HS-27A (cell line): ENCODE measurements around the gene NR3C2.
"Not testable (repeated sequence)": the region's sequence is repeated elsewhere in the genome, so short reads cannot be mapped to it uniquely, and the experiment has no call there.

Source experiments
- DNase-seq: peaks from one replicate; pipeline ENCODE4 v3.0.0-alpha.2; 2012; ENCODE audit warnings: low read depth, missing footprints

NR3C2 gene

GRCh38 chr4:148170408-148171365, 271.5 kb downstream of the NR3C2 start:
- no peak for DNase-seq

DNA sequence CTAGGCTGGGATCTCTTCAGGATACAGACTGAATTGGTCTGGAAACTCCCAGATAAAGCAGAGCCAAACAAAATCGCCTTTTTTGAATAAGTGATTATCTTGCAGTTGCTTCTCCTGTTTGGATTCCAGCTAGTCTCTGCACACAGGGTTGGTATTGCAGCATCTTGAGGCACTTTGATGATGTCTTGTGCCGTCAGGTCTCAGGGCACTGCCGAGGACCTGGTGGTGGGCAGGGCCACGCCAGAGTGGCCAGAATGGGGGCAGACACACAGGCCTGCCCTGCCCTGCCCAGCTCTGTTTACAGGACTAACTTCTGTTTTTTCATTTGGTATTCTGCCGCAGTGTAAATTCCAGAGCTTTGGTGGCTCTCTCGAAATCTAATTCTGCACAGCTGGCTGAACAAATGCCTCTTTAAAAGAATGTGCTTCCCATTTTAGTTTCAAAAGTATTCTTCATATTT, 276.1 kb downstream of the NR3C2 start:
- DNase-seq = peak; percentile 14

- no peak for DNase-seq
These were observed 277.7 kb downstream of the NR3C2 start for GRCh38 chr4:148164557-148164956.

GRCh38 chr4:148162991-148163390, 279.2 kb downstream of the NR3C2 start:
- DNase-seq = no peak

DNA sequence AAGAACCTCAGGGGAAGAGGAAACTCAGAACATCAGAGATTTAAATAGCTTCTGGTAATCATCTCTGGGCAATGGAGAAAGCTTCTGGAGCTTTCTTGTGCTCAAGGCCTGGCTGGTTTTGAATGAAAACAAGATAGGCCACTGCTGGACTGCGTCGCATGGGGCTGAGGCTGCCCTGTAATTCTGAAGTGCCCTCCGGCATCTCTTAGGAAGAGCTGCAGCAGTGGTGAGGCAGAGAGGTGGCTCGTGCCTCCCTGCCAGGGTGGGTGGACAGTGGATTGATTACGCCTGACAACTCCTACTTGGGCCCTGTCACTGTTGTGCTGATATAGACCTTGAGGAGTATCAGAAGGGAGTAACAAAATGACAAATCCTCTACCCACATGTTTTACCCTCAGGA, 279.7 kb downstream of the NR3C2 start:
- no peak for DNase-seq

DNA sequence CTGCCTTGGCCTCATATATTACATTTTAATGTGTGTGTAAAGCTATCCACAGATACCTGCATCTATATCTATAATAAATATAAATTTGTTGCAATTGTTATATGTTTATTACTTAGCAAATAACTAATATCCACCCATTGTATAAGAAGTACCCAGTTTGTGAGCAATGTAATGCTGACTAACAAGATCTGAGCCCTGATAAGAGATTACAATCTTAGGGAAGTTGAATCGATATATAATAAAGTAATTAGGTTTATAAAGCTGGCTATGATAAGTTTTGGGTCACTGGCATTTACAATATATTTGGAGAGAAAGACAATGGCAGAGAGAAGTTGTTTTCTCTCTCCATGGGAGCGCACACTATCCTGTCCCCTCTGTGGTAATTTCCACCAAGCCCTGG, 280.6 kb downstream of the NR3C2 start:
- DNase-seq = no peak

- no peak for DNase-seq
These were observed 282.4 kb downstream of the NR3C2 start for GRCh38 chr4:148159793-148160192.

- DNase-seq = no peak
These were observed 287.4 kb downstream of the NR3C2 start for GRCh38 chr4:148154769-148155168.

DNA sequence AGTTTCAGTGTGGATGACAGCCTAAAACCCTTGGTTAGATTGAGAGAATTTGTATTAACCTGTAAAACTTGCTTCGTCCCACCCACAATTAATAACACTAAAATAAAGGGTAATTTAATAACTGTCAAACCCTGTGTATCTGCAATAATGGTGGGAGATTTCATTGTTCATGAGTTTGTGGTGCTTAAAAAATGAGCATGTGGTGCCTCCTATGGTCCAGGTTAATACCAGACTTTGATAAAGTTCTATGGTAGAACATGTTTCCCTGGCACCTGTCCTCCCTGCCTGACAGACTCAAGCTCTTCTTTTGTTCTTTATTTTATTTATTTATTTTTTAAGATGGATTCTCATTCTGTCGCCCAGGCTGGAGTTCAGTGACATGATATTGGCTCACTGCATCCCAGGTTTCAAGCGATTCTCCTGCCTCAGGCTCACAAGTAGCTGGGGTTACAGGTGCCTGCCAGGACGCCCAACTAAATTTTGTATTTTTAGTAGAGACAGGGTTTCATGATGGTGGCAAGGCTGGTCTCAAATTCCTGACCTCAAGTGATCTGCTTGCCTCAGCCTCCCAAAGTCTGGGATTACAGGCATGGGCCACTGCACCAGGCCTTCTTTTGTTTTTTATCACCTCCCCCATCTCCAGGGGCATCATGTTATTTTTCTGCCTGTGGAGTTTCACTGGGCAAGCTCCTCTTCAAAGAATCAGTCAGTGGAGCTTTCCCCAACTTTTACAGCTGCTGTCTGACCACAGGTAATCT, 289.2 kb downstream of the NR3C2 start:
- no peak for DNase-seq

- DNase-seq = no peak
These were observed 290.4 kb downstream of the NR3C2 start for GRCh38 chr4:148151806-148152205.

GRCh38 chr4:148145475-148145874, 296.7 kb downstream of the NR3C2 start:
- no peak for DNase-seq

DNA sequence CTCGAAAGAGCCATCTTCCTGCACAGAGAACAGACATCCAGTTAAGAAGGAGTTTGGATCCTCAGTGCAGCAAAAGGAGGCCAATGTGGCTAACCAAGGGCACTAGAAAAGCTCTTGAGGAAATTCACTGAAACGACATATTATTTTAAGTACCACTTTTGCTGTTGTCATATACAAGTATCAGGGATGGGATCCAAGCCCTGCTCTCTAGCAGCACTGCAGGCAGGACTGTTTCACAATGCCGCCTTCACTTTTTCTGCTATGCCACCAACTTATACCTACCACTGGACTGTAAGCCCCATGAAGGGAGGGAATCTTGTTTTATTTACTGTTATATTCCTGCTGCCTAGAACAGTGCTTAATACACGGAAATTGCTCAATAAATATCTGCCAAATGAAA, 299.0 kb downstream of the NR3C2 start:
- DNase-seq = no peak

DNA sequence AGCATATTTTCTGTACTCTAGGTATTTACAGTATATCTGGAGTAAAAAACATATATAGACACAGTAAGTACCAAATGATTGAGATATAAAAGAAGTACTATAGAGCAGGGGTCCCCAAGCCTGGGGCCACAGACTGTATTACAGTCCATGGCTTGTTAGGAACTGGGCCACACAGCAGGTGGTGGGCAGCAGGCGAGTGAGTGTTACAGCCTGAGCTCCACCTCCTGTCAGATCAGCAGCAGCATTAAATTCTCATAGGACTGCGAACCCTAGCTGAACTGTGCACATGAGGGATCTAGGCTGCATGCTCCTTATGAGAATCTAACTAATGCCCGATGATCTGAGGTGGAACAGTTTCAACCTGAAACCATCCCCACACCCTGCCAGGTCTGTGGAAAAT, 300.7 kb downstream of the NR3C2 start:
- DNase-seq = no peak

- no peak for DNase-seq
These were observed 315.4 kb downstream of the NR3C2 start for GRCh38 chr4:148126825-148127224.

DNA sequence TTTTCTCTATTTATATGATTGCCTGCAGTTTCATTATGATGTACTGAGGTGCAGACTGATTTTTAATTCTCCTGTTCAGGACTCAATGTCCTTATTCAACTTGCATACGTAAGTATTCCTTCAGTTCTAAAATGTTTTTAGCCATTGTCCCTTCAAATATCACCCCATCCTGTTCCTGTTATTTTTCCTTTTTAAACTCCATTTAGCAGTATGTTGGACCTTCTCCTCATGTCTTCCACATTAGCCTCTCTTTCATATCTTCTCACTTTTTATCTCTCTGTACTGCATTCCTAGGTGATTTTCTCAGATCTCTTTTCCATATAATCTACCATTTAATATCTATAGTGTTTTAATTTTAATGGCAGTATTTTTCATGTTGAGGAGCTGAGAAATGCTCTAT, 317.7 kb downstream of the NR3C2 start:
- no peak for DNase-seq

- not testable (repeated sequence) for DNase-seq
These were observed 319.1 kb downstream of the NR3C2 start for GRCh38 chr4:148123161-148123560.

- no peak for DNase-seq
These were observed 322.0 kb downstream of the NR3C2 start for GRCh38 chr4:148120216-148120615.

DNA sequence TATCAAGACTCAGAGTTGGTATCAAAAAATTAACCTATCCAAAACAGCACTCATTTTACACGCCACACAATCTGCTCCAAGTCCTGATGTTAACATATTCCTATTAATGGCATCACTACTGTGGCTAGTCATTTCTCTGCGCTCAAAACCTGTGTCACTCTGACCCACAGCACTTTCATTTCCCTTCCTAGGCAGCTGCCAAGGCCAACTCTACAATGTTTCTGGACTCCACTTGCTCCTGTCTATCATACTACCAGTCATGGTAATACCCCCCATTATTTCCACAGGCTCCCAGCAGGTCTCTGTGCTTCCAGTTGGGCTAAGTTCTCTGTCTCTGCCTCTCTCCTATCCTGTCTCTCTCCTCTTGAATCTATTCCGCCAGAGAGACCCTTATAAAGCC, 323.6 kb downstream of the NR3C2 start:
- DNase-seq = no peak

- DNase-seq = no peak
These were observed 324.0 kb downstream of the NR3C2 start for GRCh38 chr4:148118179-148118578.

DNA sequence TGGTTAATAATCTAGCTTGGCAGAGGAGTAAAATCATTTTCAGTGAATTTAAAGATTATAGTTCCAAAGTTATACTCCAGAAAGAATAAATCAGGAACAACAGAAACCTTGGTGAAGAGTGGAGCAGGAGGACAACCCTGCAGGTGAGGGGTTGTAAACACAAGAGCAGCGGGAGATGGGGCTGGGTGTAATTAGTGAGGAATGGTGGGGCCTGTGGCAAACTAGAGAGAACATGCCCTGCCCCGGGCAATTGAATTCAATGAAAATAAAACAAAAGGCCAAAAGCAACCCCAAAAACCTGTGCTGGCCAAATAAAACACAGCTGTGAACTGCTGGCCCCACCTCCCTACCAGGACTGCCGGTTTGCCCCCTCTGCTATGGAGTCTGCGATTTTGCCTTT, 325.2 kb downstream of the NR3C2 start:
- DNase-seq = no peak

DNA sequence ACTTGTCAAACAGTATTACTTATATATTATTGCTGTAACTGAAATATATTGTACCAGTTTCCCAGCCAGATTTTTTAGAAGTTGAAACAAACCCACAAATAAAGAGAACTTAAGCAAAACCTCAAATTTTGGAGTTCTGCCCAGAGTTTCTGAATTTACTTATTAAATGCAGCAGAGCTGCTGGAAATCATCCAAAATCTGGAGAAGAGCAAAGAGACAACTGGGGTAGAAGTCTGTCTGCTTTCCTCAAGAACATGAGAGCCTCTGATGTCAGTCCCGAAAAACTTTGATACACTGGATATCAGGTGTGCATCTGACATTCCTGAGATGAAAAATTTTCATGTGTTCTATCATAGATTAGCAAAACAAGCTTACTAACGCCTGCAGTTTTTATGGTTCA, 325.9 kb downstream of the NR3C2 start:
- no peak for DNase-seq

DNA sequence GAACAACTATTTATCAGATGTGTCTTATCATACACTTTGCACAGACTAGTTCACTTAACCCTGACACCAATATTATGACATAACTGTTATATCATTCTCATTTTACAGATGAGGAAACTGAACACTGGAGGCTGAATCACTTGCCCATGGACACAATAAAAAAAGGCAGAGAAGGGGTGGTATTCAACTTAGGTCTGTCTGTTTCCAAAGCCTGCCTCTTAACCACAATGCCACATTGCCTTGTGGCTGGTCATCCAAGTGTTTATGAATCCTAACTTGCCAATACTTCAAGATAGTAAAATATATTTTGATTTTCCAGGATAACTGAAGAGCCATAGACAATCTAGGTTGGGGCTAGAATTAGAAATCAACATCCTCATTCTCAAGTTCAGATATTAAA, 327.8 kb downstream of the NR3C2 start:
- no peak for DNase-seq
